Choroid plexus epithelial cell (primary cell): Measurements from ENCODE around the gene GRID2.

ENCODE experiments used
- DNase-seq: peaks from one replicate; pipeline ENCODE4 v3.0.0-alpha.2; 2010; ENCODE audit warnings: low read depth
- H3K4me3 ChIP-seq: 2 replicates; pipeline ENCODE4 v1.5.1; 2011; ENCODE audit warnings: low read depth, mild to moderate bottlenecking, control low read depth, low read length, moderate library complexity
- CTCF ChIP-seq: conservative IDR thresholded peaks from 2 replicates; pipeline ENCODE4 v1.5.1; 2011; ENCODE audit warnings: low read depth, mild to moderate bottlenecking, control low read depth, inconsistent platforms, low read length, moderate library complexity

The GRID2 gene

GRCh38 chr4:93568758-93569157, 1265.0 kb downstream of the GRID2 start:
- no peak overlapping the region for H3K4me3 ChIP-seq
- no peak for TF ChIP-seq CTCF
- no peak for DNase-seq

GRCh38 chr4:93573285-93573684, 1269.5 kb downstream of the GRID2 start:
- TF ChIP-seq CTCF = no peak
- H3K4me3 ChIP-seq = no peak overlapping the region
- no peak for DNase-seq

GRCh38 chr4:93578942-93579341, 1275.2 kb downstream of the GRID2 start:
- TF ChIP-seq CTCF = no peak
- DNase-seq = no peak
- no peak overlapping the region for H3K4me3 ChIP-seq

- no peak overlapping the region for H3K4me3 ChIP-seq
- DNase-seq = no peak
- no peak for TF ChIP-seq CTCF
Observed at GRCh38 chr4:93605163-93605562, 1301.4 kb downstream of the GRID2 start.

- DNase-seq = no peak
- TF ChIP-seq CTCF = no peak
- no peak overlapping the region for H3K4me3 ChIP-seq
Observed at GRCh38 chr4:93617606-93618005, 1313.8 kb downstream of the GRID2 start.

- TF ChIP-seq CTCF = no peak
- H3K4me3 ChIP-seq = no peak overlapping the region
- no peak for DNase-seq
Observed at GRCh38 chr4:93633721-93634120, 1330.0 kb downstream of the GRID2 start.

- DNase-seq = no peak
- TF ChIP-seq CTCF = no peak
- H3K4me3 ChIP-seq = no peak overlapping the region
Observed at GRCh38 chr4:93635943-93636342, 1332.2 kb downstream of the GRID2 start.
